ENCODE results near the gene ARL14EPL.

Gene ARL14EPL

GRCh38 chr5:116032094-116032517 lies at the start of gene ARL14EPL:
TSS of gene ARL14EPL (plus strand) at chr5:116032472. CDS start at chr5:116051466, 18,994 bp downstream.
- no peak for TF ChIP-seq CTCF (IDR thresholded peaks at IDR 0.05)
- DNase-seq (ENCODE audit: low spot score), result no peak
- H3K27ac ChIP-seq, result no peak within 1 kb of the TSS
- H3K4me3 ChIP-seq, result no peak within 1 kb of the TSS

- no peak for DNase-seq (ENCODE audit: low spot score)
- TF ChIP-seq CTCF (IDR thresholded peaks at IDR 0.05), result no peak
- H3K27ac ChIP-seq, result no peak overlapping the region
- no peak overlapping the region for H3K4me3 ChIP-seq
Measured at GRCh38 chr5:115983519-115983918, 48.8 kb upstream of the ARL14EPL start.

- no peak for TF ChIP-seq CTCF (IDR thresholded peaks at IDR 0.05)
- Histone ChIP-seq H3K4me3 (peak overlapping the region; percentile 43), H3K27ac (peak overlapping the region in 1 of 2 donors; percentile 70)
- DNase-seq (ENCODE audit: low spot score), result no peak
Measured at GRCh38 chr5:115985802-115986757, 46.2 kb upstream of the ARL14EPL start.

- DNase-seq (ENCODE audit: low spot score), result no peak
- no peak for TF ChIP-seq CTCF (IDR thresholded peaks at IDR 0.05)
- Histone ChIP-seq H3K4me3 (no peak overlapping the region), H3K27ac (no peak overlapping the region)
Measured at GRCh38 chr5:115988002-115988401, 44.3 kb upstream of the ARL14EPL start.

- H3K4me3 ChIP-seq, result no peak overlapping the region
- TF ChIP-seq CTCF (IDR thresholded peaks at IDR 0.05), result no peak
- H3K27ac ChIP-seq, result no peak overlapping the region
- DNase-seq (ENCODE audit: low spot score), result no peak
Measured at GRCh38 chr5:115992848-115993350, 39.4 kb upstream of the ARL14EPL start.

GRCh38 chr5:115995351-115995750 lies 36.9 kb upstream of the ARL14EPL start:
- Histone ChIP-seq H3K27ac (no peak overlapping the region), H3K4me3 (no peak overlapping the region)
- TF ChIP-seq CTCF (IDR thresholded peaks at IDR 0.05), result no peak
- DNase-seq (ENCODE audit: low spot score), result no peak

Measured in coronary artery (tissue), 2 donors.